Adrenal gland (tissue), 5 donors: ENCODE results near the gene CYP26B1.

Experiments used
- POLR2A ChIP-seq, 2 donors: fragments of 450-650 bp; IDR thresholded peaks; one replicate each; pipeline ENCODE4 v1.6.1; 2017; ENCODE audit warnings: antibody characterized with exemption in 2 of 2, mild to moderate bottlenecking in 2 of 2, moderate library complexity in 1 of 2
- TF ChIP-seq, protein P1 (sequence below), 6 experiments: fragments of 450-650 bp in 4 of 6; fragments of 200-600 bp in 2 of 6; sonication (generic) in 1 of 6; IDR thresholded peaks; 1 replicate in 5 of 6; 2 replicates in 1 of 6; pipeline versions ENCODE4 v1.5.1 to v1.8.0; 2016 to 2021; ENCODE audit warnings: antibody characterized with exemption in 6 of 6, mild to moderate bottlenecking in 2 of 6, moderate library complexity in 1 of 6
- donor health status: DM: no; HTN: no; CAD: no.

DNA sequence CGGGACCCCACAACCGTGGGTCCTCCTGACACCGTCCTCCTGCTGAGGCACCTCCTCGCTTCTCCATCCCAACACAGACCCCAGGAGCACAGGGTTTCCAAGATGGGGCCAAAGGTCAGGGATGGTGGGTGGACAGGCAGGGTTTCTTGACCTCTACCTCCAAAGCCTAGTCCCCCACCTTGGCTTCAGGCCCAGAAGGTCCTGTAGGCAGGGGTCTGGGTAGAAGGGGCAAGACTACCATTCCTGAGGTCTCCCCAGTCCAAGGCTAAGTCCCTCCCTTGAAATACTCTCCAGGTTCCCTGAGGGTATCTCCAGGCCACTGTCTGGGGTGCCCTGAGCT lies 7.1 kb downstream of the CYP26B1 start:
- TF ChIP-seq, protein P1, sequence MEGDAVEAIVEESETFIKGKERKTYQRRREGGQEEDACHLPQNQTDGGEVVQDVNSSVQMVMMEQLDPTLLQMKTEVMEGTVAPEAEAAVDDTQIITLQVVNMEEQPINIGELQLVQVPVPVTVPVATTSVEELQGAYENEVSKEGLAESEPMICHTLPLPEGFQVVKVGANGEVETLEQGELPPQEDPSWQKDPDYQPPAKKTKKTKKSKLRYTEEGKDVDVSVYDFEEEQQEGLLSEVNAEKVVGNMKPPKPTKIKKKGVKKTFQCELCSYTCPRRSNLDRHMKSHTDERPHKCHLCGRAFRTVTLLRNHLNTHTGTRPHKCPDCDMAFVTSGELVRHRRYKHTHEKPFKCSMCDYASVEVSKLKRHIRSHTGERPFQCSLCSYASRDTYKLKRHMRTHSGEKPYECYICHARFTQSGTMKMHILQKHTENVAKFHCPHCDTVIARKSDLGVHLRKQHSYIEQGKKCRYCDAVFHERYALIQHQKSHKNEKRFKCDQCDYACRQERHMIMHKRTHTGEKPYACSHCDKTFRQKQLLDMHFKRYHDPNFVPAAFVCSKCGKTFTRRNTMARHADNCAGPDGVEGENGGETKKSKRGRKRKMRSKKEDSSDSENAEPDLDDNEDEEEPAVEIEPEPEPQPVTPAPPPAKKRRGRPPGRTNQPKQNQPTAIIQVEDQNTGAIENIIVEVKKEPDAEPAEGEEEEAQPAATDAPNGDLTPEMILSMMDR (IDR thresholded peaks at IDR 0.05), result no peak
- TF ChIP-seq POLR2A (IDR thresholded peaks at IDR 0.05), result no peak
